Keratinocyte (primary cell): ENCODE measurements around the gene NAA35. TPM values are rescaled to one million over a fixed set of nuclear protein-coding genes. Genes with fewer than 3 reads are reported as not detected.
A peak's percentile ranks its signal among the peaks of the same experiment; 100 is the strongest.

Source experiments
- DNase-seq: peaks from one replicate; pipeline ENCODE4 v3.0.0-alpha.2; 2011; ENCODE audit warnings: low read depth, missing footprints, low spot score
- FAIRE-seq: peaks from 2 replicates; lab custom pipeline; 2011; peaks lifted over from hg19 to GRCh38; lab: Jason Lieb, UNC
- H2AFZ ChIP-seq: 2 replicates; pipeline ENCODE4 v1.6.0; 2012; ENCODE audit warnings: low read length, control low read depth, inconsistent platforms; ENCODE audit not compliant: control insufficient read depth
- H3K27ac ChIP-seq: 2 replicates; pipeline ENCODE4 v1.5.1; 2011; ENCODE audit warnings: low read length; ENCODE audit not compliant: control insufficient read depth, insufficient read depth
- H3K27me3 ChIP-seq: 3 replicates; pipeline ENCODE4 v1.6.0; 2011; ENCODE audit warnings: low read length; ENCODE audit not compliant: control insufficient read depth, insufficient read depth; ENCODE audit errors: extremely low read depth
- H3K36me3 ChIP-seq, 2 experiments: 2 replicates in 1 of 2; 3 replicates in 1 of 2; pipeline ENCODE4 v1.5.1; 2011; ENCODE audit warnings: low read length in 2 of 2, mild to moderate bottlenecking in 1 of 2; ENCODE audit not compliant: control insufficient read depth in 2 of 2, insufficient read depth in 2 of 2; ENCODE audit errors: extremely low read depth in 1 of 2
- H3K4me1 ChIP-seq: 3 replicates; pipeline ENCODE4 v1.5.1; 2011; ENCODE audit warnings: low read length; ENCODE audit not compliant: control insufficient read depth, insufficient read depth; ENCODE audit errors: extremely low read depth
- H3K4me2 ChIP-seq: 3 replicates; pipeline ENCODE4 v1.6.0; 2011; ENCODE audit warnings: low read depth, low read length; ENCODE audit not compliant: control insufficient read depth, insufficient read depth; ENCODE audit errors: extremely low read depth
- H3K4me3 ChIP-seq, 3 experiments: fragments of 200-600 bp in 1 of 3; sonication (generic) in 1 of 3; 2 replicates in 2 of 3; 3 replicates in 1 of 3; pipeline ENCODE4 v1.5.1; 2011 to 2016; ENCODE audit warnings: low read length in 3 of 3, mild to moderate bottlenecking in 3 of 3, control low read depth in 2 of 3, inconsistent platforms in 1 of 3, low read depth in 1 of 3, mixed read lengths in 1 of 3, mixed run types in 1 of 3, moderate library complexity in 1 of 3; ENCODE audit not compliant: control insufficient read depth in 2 of 3, insufficient read depth in 2 of 3; ENCODE audit errors: extremely low read depth in 1 of 3
- H3K79me2 ChIP-seq: 2 replicates; pipeline ENCODE4 v1.6.0; 2012; ENCODE audit warnings: low read length; ENCODE audit not compliant: control insufficient read depth, insufficient read depth
- H3K9ac ChIP-seq: 3 replicates; pipeline ENCODE4 v1.6.0; 2011; ENCODE audit warnings: low read length; ENCODE audit not compliant: control insufficient read depth, insufficient read depth; ENCODE audit errors: extremely low read depth
- H3K9me1 ChIP-seq: 3 replicates; pipeline ENCODE4 v1.6.0; 2011; ENCODE audit warnings: low read length; ENCODE audit not compliant: control insufficient read depth, insufficient read depth; ENCODE audit errors: extremely low read depth
- H3K9me3 ChIP-seq: 2 replicates; pipeline ENCODE4 v1.5.1; 2012; ENCODE audit warnings: low read depth, low read length; ENCODE audit not compliant: control insufficient read depth
- H4K20me1 ChIP-seq: 3 replicates; pipeline ENCODE4 v1.6.0; 2011; ENCODE audit warnings: low read length; ENCODE audit not compliant: control insufficient read depth, insufficient read depth; ENCODE audit errors: extremely low read depth
- CTCF ChIP-seq, 3 experiments: IDR thresholded peaks in 1 of 3; conservative IDR thresholded peaks in 1 of 3; optimal IDR thresholded peaks in 1 of 3; 2 replicates in 2 of 3; 3 replicates in 1 of 3; pipeline versions ENCODE3 to v1.5.1; 2011; ENCODE audit warnings: low read length in 3 of 3, mild to moderate bottlenecking in 3 of 3, moderate library complexity in 2 of 3, control low read depth in 1 of 3, inconsistent platforms in 1 of 3; ENCODE audit not compliant: insufficient read depth in 2 of 3; ENCODE audit errors: extremely low read depth in 1 of 3
- EZH2 ChIP-seq: IDR thresholded peaks from one replicate; pipeline ENCODE4 v1.6.1; 2012; ENCODE audit warnings: inconsistent platforms, mild to moderate bottlenecking, low read length, moderate library complexity
- dilution Hi-C: fragments of 300-500 bp; cut with MboI; formaldehyde crosslinking; loops from one replicate; pipeline ENCODE4 v1.7.0; 2020; ENCODE audit warnings: low sequenced_read_pairs; ENCODE audit not compliant: extremely low pct_ligation_motif_present
- polyA plus RNA-seq, 5 experiments: library from polyadenylated mRNA; depleted of rRNA in 3 of 5; stranded (reverse) in 3 of 5; stranded (forward) in 1 of 5; unstranded in 1 of 5; fragments of >200 nt; gene quantifications; 1 replicate in 1 of 5; 2 replicates in 3 of 5; 3 replicates in 1 of 5; pipeline versions ENCODE4 v1.2.1 to v1.2.3, GENCODE V29; 2011 to 2012; ENCODE audit warnings: missing spikeins in 2 of 5, low read depth in 1 of 5, low replicate concordance in 1 of 5

Gene NAA35
- polyA plus RNA-seq, 1 donor (not counting 4 experiments of a cell fraction or from before 2014, with no cell fraction given): 33.8 TPM

GRCh38 chr9:86020731-86021130, 79.8 kb downstream of the NAA35 start:
- Histone ChIP-seq H3K4me1 (no peaks in the 10 kb centered on the region), H3K36me3 (peaks cover 17 to 23% of the 10 kb centered on the region in 2 experiments), H3K27ac (no peak overlapping the region), H2AFZ (no peak overlapping the region), H3K27me3 (no peaks in the 10 kb centered on the region), H3K4me3 (no peak overlapping the region), H3K9me1 (no peaks in the 10 kb centered on the region), H3K9ac (no peak overlapping the region), H3K9me3 (no peaks in the 10 kb centered on the region), H3K4me2 (no peak overlapping the region), H3K79me2 (no peaks in the 10 kb centered on the region), H4K20me1 (no peaks in the 10 kb centered on the region)
- dilution Hi-C loops: no loop called here
- no peak for TF ChIP-seq CTCF (optimal IDR thresholded peaks at IDR 0.05 in 1 of 3, IDR thresholded peaks at IDR 0.05 in 1 of 3, conservative IDR thresholded peaks at IDR 0.05 in 1 of 3; ENCODE audit: extremely low read depth in 1 of 3, insufficient read depth in 2 of 3, low read length in 3 of 3)
- DNase-seq (no peak), FAIRE-seq (no peak)

- Histone ChIP-seq H3K27ac (no peak overlapping the region), H4K20me1 (no peaks in the 10 kb centered on the region), H3K36me3 (peaks cover 17 to 23% of the 10 kb centered on the region in 2 experiments), H3K4me3 (no peak overlapping the region), H2AFZ (no peak overlapping the region), H3K4me1 (no peaks in the 10 kb centered on the region), H3K79me2 (no peaks in the 10 kb centered on the region), H3K4me2 (no peak overlapping the region), H3K27me3 (no peaks in the 10 kb centered on the region), H3K9ac (no peak overlapping the region), H3K9me1 (no peaks in the 10 kb centered on the region), H3K9me3 (no peaks in the 10 kb centered on the region)
- no peak for TF ChIP-seq EZH2
- TF ChIP-seq CTCF (optimal IDR thresholded peaks at IDR 0.05 in 1 of 3, IDR thresholded peaks at IDR 0.05 in 1 of 3, conservative IDR thresholded peaks at IDR 0.05 in 1 of 3; ENCODE audit: extremely low read depth in 1 of 3, insufficient read depth in 2 of 3, low read length in 3 of 3): no peak
- DNase-seq: no peak
- dilution Hi-C loops: no loop called here
- peak; percentile 36 for FAIRE-seq
These were observed 80.2 kb downstream of the NAA35 start for GRCh38 chr9:86021166-86021565.
